WERI-Rb-1 (cell line): ENCODE data around the gene EDEM1.

Experiments
- DNase-seq: peaks from one replicate; pipeline ENCODE4 v3.0.0-alpha.2; 2020
- H3K27ac ChIP-seq: fragments of 250-450 bp; sonication (Bioruptor Pico); 2 replicates; pipeline ENCODE4 v1.5.1; 2020; ENCODE audit warnings: mild to moderate bottlenecking, moderate library complexity
- H3K27me3 ChIP-seq: fragments of 250-450 bp; sonication (Bioruptor Pico); 2 replicates; pipeline ENCODE4 v1.5.1; 2021; ENCODE audit warnings: mild to moderate bottlenecking, low read depth, moderate library complexity; ENCODE audit not compliant: insufficient read depth, severe bottlenecking
- H3K36me3 ChIP-seq: fragments of 250-450 bp; sonication (Bioruptor Pico); 2 replicates; pipeline ENCODE4 v1.5.1; 2020; ENCODE audit warnings: mild to moderate bottlenecking, moderate library complexity
- H3K4me3 ChIP-seq: 2 replicates; pipeline ENCODE4 v1.5.1; 2011; ENCODE audit warnings: low read depth, mild to moderate bottlenecking, control low read depth, low read length
- H3K9me3 ChIP-seq: fragments of 250-450 bp; sonication (Bioruptor Pico); 2 replicates; pipeline ENCODE4 v1.5.1; 2021; ENCODE audit warnings: mild to moderate bottlenecking, moderate library complexity; ENCODE audit not compliant: severe bottlenecking
- TF ChIP-seq, protein P1 (sequence below): IDR thresholded peaks from 2 replicates; pipeline ENCODE4 v1.5.1; 2011; ENCODE audit warnings: low read depth, mild to moderate bottlenecking, control low read depth, inconsistent platforms, low read length

Gene EDEM1

DNA sequence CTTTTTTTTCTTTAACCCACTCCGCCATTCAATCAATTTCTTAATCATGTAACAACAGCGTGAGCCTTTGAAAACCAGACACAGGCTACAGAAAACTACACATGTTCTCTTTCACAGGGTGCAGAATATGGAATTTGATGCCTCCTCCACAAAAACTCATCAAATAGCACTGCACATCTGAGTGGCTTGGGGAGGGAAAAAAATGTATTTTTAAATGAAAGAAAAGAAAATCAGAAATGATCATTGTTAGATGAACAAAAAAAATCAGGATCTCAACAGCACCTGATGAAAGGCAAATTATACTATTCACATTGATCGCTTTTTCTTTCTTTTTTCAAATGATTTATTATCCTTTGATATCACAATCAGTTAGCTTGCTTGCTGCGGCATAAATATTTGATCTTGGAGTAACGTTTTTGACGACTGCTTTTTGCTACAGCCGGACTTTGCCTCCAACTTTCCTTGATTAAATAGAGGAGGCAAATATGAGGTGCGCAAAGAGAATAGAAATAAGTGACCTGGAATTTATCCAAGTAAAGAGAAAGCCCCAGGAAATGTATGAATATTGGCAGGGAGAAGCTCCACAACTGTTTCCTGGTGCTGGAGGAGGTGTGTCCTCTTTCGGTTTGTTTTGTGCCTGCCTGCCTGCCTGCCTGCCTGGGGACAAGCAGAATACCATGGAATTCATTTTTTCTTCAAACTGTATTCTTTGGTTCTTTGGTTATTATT is 63.1 kb downstream of the EDEM1 start:
- no peaks in the 10 kb centered on the region for H3K27me3 ChIP-seq

DNA sequence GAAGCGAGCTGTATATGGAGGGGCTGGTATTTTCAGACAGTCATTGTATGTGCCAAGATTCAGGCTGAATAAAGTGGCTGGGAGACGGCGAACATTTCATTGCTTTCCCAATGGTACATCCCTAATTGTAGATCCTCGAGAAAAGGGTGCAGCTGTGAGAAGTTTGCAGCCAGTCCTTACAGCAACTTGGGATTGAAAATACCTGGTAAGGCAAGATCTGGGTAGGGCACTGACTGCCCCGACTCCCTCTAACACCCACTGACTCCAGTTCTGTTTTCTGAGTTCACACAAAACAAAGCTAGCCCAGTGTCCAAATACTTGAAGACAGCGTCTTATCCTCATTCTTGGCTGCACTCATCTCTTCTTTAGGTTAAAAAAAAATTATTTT is 63.7 kb downstream of the EDEM1 start:
- Histone ChIP-seq H3K4me3 (no peak overlapping the region), H3K9me3 (no peaks in the 10 kb centered on the region), H3K36me3 (no peaks in the 10 kb centered on the region), H3K27me3 (no peaks in the 10 kb centered on the region), H3K27ac (no peak overlapping the region)
- no peak for DNase-seq
- TF ChIP-seq, protein P1, sequence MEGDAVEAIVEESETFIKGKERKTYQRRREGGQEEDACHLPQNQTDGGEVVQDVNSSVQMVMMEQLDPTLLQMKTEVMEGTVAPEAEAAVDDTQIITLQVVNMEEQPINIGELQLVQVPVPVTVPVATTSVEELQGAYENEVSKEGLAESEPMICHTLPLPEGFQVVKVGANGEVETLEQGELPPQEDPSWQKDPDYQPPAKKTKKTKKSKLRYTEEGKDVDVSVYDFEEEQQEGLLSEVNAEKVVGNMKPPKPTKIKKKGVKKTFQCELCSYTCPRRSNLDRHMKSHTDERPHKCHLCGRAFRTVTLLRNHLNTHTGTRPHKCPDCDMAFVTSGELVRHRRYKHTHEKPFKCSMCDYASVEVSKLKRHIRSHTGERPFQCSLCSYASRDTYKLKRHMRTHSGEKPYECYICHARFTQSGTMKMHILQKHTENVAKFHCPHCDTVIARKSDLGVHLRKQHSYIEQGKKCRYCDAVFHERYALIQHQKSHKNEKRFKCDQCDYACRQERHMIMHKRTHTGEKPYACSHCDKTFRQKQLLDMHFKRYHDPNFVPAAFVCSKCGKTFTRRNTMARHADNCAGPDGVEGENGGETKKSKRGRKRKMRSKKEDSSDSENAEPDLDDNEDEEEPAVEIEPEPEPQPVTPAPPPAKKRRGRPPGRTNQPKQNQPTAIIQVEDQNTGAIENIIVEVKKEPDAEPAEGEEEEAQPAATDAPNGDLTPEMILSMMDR, result no peak

More for the DNA sequence above, 63.1 kb downstream of the EDEM1 start:
- no peak overlapping the region for H3K27ac ChIP-seq
- DNase-seq, result no peak
- no peak overlapping the region for H3K4me3 ChIP-seq
- H3K36me3 ChIP-seq, result no peaks in the 10 kb centered on the region
- no peaks in the 10 kb centered on the region for H3K9me3 ChIP-seq
- TF ChIP-seq, protein P1, result no peak

DNA sequence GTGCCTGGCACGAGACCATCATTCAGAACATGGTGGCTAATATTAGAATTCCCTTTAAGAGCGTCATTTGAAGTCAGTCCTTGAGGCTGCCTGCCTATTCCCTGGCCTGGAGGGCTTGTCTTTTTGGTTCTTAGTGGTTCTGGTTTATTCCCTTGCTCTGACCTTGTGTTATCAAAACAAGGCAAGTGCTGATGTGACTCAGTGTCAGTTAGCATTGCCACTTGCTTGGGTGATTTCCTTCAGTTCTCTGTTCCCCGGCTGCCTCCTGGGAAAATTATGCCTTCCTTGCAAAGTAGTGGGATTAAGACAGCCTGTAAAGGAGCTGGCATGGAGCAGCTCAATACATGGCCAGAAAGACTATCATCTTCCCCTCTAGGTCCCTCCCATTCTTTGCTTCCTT is 64.6 kb downstream of the EDEM1 start:
- no peaks in the 10 kb centered on the region for H3K27me3 ChIP-seq
- DNase-seq, result no peak
- no peak overlapping the region for H3K27ac ChIP-seq
- H3K4me3 ChIP-seq, result no peak overlapping the region
- no peaks in the 10 kb centered on the region for H3K9me3 ChIP-seq
- TF ChIP-seq, protein P1, result no peak
- no peaks in the 10 kb centered on the region for H3K36me3 ChIP-seq

DNA sequence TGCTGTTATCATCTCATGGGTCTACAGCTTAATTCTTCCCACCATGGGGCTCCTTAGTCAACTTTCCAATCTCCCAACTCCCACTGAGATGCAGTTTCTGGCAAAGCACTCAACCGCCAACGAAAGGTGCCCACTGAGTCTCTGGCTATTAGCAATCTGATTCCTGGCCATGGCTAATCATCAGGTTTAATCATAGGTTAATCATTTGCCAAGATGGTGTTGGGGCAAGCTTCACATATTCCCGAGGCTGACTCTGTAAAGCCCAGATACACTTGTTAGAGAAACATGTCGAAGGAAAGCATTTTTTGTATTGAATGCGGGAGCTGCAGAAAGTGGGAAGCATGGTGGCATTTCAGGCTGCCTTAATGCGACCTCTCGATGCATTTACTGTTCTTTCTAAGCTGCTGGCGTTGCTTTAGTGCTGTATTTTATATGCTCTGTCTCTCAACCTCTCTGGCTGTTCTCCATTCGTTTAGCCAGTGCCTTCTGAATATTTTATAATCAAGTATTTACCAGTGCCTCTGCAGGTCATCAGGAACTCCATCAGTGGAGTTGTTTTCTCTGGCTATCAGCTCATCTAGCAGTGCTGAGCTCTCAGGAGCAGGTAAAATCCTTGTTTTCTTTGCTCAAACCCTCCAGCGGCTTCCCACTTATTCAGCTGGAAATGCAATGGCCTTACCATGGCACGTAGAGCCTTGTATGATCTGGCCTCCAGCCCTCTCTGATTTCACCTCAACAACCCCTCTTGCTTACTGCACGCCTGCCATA is 67.0 kb downstream of the EDEM1 start:
- no peak overlapping the region for H3K27ac ChIP-seq
- no peaks in the 10 kb centered on the region for H3K27me3 ChIP-seq
- no peak overlapping the region for H3K4me3 ChIP-seq
- no peaks in the 10 kb centered on the region for H3K9me3 ChIP-seq
- no peaks in the 10 kb centered on the region for H3K36me3 ChIP-seq
- no peak for DNase-seq
- TF ChIP-seq, protein P1, result no peak

DNA sequence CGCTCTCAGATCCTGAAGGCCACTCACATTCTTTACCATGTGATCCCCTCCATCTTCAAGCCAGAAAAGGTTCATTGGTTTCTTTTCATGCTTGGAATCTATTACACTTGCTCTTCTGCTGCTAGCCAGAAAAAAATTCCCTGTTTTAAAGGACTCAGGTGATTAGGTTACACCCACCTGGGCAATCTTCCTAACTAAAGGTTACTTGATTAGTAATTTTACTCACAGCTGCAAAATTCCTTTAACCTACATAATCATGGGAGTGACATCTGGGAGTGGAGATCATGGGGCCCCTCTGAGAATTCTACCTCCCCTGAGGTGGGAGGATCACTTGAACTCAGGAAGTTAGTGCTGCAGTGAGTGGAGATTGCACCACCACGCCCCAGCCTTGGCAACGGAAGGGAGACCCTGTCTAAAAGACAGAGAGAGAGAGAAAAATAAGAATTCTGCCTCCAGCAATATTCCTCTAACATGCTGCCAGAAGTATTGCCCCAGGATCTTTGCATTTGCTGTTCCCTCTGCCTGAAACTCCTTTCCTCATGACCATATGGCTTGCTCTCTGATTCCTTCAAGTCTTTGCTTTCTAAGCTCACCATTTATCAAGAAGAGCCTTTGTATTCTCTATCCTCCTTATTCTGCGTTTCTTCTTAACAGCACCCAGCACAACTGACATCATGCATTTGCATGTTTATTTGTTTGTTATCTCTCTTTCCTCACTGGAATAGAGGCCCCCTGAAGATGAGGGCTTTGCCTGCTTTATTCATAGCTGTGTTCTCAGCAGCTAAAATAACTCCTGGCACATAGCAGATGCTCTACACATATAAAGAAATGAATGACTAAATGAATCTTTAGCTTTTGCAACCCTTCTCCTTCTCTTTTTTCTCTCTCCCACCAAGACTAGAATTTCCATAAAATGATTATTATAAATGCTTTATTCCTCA is 68.2 kb downstream of the EDEM1 start:
- H3K27ac ChIP-seq, result no peak overlapping the region
- TF ChIP-seq, protein P1, result no peak

More for the DNA sequence above, 68.2 kb downstream of the EDEM1 start:
- Histone ChIP-seq H3K36me3 (no peaks in the 10 kb centered on the region), H3K4me3 (no peak overlapping the region), H3K9me3 (no peaks in the 10 kb centered on the region), H3K27me3 (no peaks in the 10 kb centered on the region)
- DNase-seq, result no peak
